Progenitor cell of endocrine pancreas (in vitro differentiated cells): Measurements from ENCODE around the gene TRAM2. TPM values are rescaled to one million over a fixed set of nuclear protein-coding genes. Genes with fewer than 3 reads are reported as not detected.

Experiments
- DNase-seq: peaks from one replicate; pipeline ENCODE4 v3.0.0; 2021; ENCODE audit warnings: low spot score; ENCODE audit not compliant: unreplicated experiment
- H3K27ac Mint-ChIP-seq: 2 replicates; pipeline ENCODE4 v1.8.0; 2021; ENCODE audit warnings: mild to moderate bottlenecking, moderate library complexity, mixed read lengths
- H3K27me3 Mint-ChIP-seq: 2 replicates; pipeline ENCODE4 v1.8.0; 2021; ENCODE audit warnings: mixed read lengths
- H3K36me3 Mint-ChIP-seq: 2 replicates; pipeline ENCODE4 v1.8.0; 2022; ENCODE audit warnings: mixed read lengths; ENCODE audit not compliant: insufficient read depth
- H3K4me1 Mint-ChIP-seq: 2 replicates; pipeline ENCODE4 v1.8.0; 2021; ENCODE audit warnings: low read depth, mixed read lengths
- H3K4me3 Mint-ChIP-seq: 2 replicates; pipeline ENCODE4 v1.8.0; 2021; ENCODE audit warnings: low read depth, mild to moderate bottlenecking, moderate library complexity, mixed read lengths
- H3K9me3 Mint-ChIP-seq: 2 replicates; pipeline ENCODE4 v1.8.0; 2021; ENCODE audit warnings: low read depth, mixed read lengths
- CTCF ChIP-seq: fragments of 200-600 bp; sonication (generic); IDR thresholded peaks from one replicate; pipeline ENCODE4 v1.5.0; 2021; ENCODE audit warnings: antibody characterized with exemption, mild to moderate bottlenecking; ENCODE audit not compliant: unreplicated experiment
- total RNA-seq: library from RNA; stranded (reverse); gene quantifications from 2 replicates; pipeline ENCODE4 v1.2.1, GENCODE V29; 2021

Gene TRAM2
- total RNA-seq, 1 donor from 2014 or later: 18.6 TPM

GRCh38 chr6:52598123-52598823 lies 21.4 kb upstream of the TRAM2 start:
- no peaks in the 10 kb centered on the region for H3K36me3 Mint-ChIP-seq
- H3K4me1 Mint-ChIP-seq: peaks cover 16% of the 10 kb centered on the region
- no peaks in the 10 kb centered on the region for H3K27me3 Mint-ChIP-seq
- DNase-seq: peak; percentile 62
- H3K4me3 Mint-ChIP-seq: peak overlapping the region; percentile 9
- H3K9me3 Mint-ChIP-seq: no peaks in the 10 kb centered on the region
- TF ChIP-seq CTCF: peak; percentile 79
- H3K27ac Mint-ChIP-seq: peak overlapping the region; percentile 69

GRCh38 chr6:52597738-52598122 lies 20.9 kb upstream of the TRAM2 start:
- Mint-ChIP-seq H3K36me3 (no peaks in the 10 kb centered on the region), H3K4me1 (peaks cover 16% of the 10 kb centered on the region), H3K4me3 (no peak overlapping the region), H3K9me3 (no peaks in the 10 kb centered on the region), H3K27me3 (no peaks in the 10 kb centered on the region), H3K27ac (peak overlapping the region; percentile 69)
- no peak for TF ChIP-seq CTCF
- DNase-seq: no peak

- no peak overlapping the region for H3K27ac Mint-ChIP-seq
- peaks cover 16% of the 10 kb centered on the region for H3K4me1 Mint-ChIP-seq
- H3K9me3 Mint-ChIP-seq: no peaks in the 10 kb centered on the region
- DNase-seq: no peak
- no peak overlapping the region for H3K4me3 Mint-ChIP-seq
- no peak for TF ChIP-seq CTCF
- no peaks in the 10 kb centered on the region for H3K36me3 Mint-ChIP-seq
- H3K27me3 Mint-ChIP-seq: no peaks in the 10 kb centered on the region
Measured at GRCh38 chr6:52596371-52597028, 19.6 kb upstream of the TRAM2 start.

GRCh38 chr6:52595796-52596130 lies 18.9 kb upstream of the TRAM2 start:
- no peaks in the 10 kb centered on the region for H3K36me3 Mint-ChIP-seq
- no peak for DNase-seq
- peaks cover 16% of the 10 kb centered on the region for H3K4me1 Mint-ChIP-seq
- no peak overlapping the region for H3K27ac Mint-ChIP-seq
- no peak for TF ChIP-seq CTCF
- no peak overlapping the region for H3K4me3 Mint-ChIP-seq
- no peaks in the 10 kb centered on the region for H3K9me3 Mint-ChIP-seq
- H3K27me3 Mint-ChIP-seq: no peaks in the 10 kb centered on the region

- Mint-ChIP-seq H3K36me3 (no peaks in the 10 kb centered on the region), H3K9me3 (no peaks in the 10 kb centered on the region), H3K27me3 (no peaks in the 10 kb centered on the region), H3K4me1 (peaks cover 16% of the 10 kb centered on the region), H3K27ac (no peak overlapping the region), H3K4me3 (no peak overlapping the region)
- DNase-seq: no peak
- TF ChIP-seq CTCF: no peak
Measured at GRCh38 chr6:52595000-52595795, 18.3 kb upstream of the TRAM2 start.
